Inflammatory macrophage treated with lipopolysaccharide for 4 hours (primary cell): Measurements from ENCODE around the gene CD52.
A peak's percentile ranks its signal among the peaks of the same experiment; 100 is the strongest.

Source experiments
- DNase-seq: peaks from one replicate; pipeline ENCODE4 v3.0.0-alpha.2; 2020

The CD52 gene

GRCh38 chr1:26357121-26357602 is 39.4 kb downstream of the CD52 start:
- no peak for DNase-seq

- no peak for DNase-seq
These were observed 40.9 kb downstream of the CD52 start for GRCh38 chr1:26358411-26359384.

GRCh38 chr1:26359981-26360806 is 42.4 kb downstream of the CD52 start:
- DNase-seq: no peak

GRCh38 chr1:26360807-26361604 is 43.2 kb downstream of the CD52 start:
- no peak for DNase-seq

GRCh38 chr1:26361605-26362122 is 43.9 kb downstream of the CD52 start:
- DNase-seq: no peak

GRCh38 chr1:26362331-26362730 is 44.6 kb downstream of the CD52 start:
- no peak for DNase-seq

- DNase-seq: peak; percentile 74
These were observed 46.0 kb downstream of the CD52 start for GRCh38 chr1:26363549-26364448.

GRCh38 chr1:26364956-26365355 is 47.2 kb downstream of the CD52 start:
- DNase-seq: no peak

GRCh38 chr1:26367441-26367840 is 49.7 kb downstream of the CD52 start:
- no peak for DNase-seq

- DNase-seq: no peak
These were observed 50.2 kb downstream of the CD52 start for GRCh38 chr1:26368006-26368405.

GRCh38 chr1:26368486-26368885 is 50.7 kb downstream of the CD52 start:
- no peak for DNase-seq
